Progenitor cell of endocrine pancreas (in vitro differentiated cells): ENCODE measurements around the gene CCDC18. TPM values are rescaled to one million over a fixed set of nuclear protein-coding genes. Genes with fewer than 3 reads are reported as not detected.

Experiments
- DNase-seq: peaks from one replicate; pipeline ENCODE4 v3.0.0; 2021; ENCODE audit warnings: low spot score; ENCODE audit not compliant: unreplicated experiment
- H3K27ac Mint-ChIP-seq: 2 replicates; pipeline ENCODE4 v1.8.0; 2021; ENCODE audit warnings: mild to moderate bottlenecking, moderate library complexity, mixed read lengths
- H3K27me3 Mint-ChIP-seq: 2 replicates; pipeline ENCODE4 v1.8.0; 2021; ENCODE audit warnings: mixed read lengths
- H3K36me3 Mint-ChIP-seq: 2 replicates; pipeline ENCODE4 v1.8.0; 2022; ENCODE audit warnings: mixed read lengths; ENCODE audit not compliant: insufficient read depth
- H3K4me1 Mint-ChIP-seq: 2 replicates; pipeline ENCODE4 v1.8.0; 2021; ENCODE audit warnings: low read depth, mixed read lengths
- H3K4me3 Mint-ChIP-seq: 2 replicates; pipeline ENCODE4 v1.8.0; 2021; ENCODE audit warnings: low read depth, mild to moderate bottlenecking, moderate library complexity, mixed read lengths
- H3K9me3 Mint-ChIP-seq: 2 replicates; pipeline ENCODE4 v1.8.0; 2021; ENCODE audit warnings: low read depth, mixed read lengths
- total RNA-seq: library from RNA; stranded (reverse); gene quantifications from 2 replicates; pipeline ENCODE4 v1.2.1, GENCODE V29; 2021
- TF ChIP-seq, protein P1 (sequence below): fragments of 200-600 bp; sonication (generic); IDR thresholded peaks from one replicate; pipeline ENCODE4 v1.5.0; 2021; ENCODE audit warnings: antibody characterized with exemption, mild to moderate bottlenecking; ENCODE audit not compliant: unreplicated experiment

CCDC18 gene
- total RNA-seq, 1 donor from 2014 or later, result 12.4 TPM

DNA sequence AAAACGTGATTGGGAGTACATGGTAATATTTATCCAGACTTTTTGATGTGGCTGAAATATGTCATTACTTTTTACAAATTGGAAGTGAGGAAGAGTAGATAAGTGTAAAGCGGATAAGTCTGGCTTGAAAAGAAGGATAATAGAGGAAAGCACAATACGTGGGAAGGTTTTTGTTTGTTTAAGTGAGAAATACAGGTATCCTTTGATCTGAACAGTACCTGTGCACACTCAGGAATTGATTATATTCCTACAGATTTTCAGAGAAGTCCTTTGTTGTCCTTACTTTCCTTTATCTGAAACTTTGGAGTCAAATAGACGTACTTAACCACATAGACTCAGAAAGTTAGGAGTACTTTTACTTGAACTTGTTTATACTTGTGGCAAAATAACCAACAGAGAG is 20.2 kb downstream of the CCDC18 start:
- Mint-ChIP-seq H3K27ac (no peak overlapping the region), H3K4me1 (peaks cover 7% of the 10 kb centered on the region), H3K27me3 (no peaks in the 10 kb centered on the region), H3K36me3 (peaks cover 7% of the 10 kb centered on the region), H3K4me3 (no peak overlapping the region), H3K9me3 (peaks cover 4% of the 10 kb centered on the region)
- TF ChIP-seq, protein P1, sequence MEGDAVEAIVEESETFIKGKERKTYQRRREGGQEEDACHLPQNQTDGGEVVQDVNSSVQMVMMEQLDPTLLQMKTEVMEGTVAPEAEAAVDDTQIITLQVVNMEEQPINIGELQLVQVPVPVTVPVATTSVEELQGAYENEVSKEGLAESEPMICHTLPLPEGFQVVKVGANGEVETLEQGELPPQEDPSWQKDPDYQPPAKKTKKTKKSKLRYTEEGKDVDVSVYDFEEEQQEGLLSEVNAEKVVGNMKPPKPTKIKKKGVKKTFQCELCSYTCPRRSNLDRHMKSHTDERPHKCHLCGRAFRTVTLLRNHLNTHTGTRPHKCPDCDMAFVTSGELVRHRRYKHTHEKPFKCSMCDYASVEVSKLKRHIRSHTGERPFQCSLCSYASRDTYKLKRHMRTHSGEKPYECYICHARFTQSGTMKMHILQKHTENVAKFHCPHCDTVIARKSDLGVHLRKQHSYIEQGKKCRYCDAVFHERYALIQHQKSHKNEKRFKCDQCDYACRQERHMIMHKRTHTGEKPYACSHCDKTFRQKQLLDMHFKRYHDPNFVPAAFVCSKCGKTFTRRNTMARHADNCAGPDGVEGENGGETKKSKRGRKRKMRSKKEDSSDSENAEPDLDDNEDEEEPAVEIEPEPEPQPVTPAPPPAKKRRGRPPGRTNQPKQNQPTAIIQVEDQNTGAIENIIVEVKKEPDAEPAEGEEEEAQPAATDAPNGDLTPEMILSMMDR, result no peak
- DNase-seq, result no peak

DNA sequence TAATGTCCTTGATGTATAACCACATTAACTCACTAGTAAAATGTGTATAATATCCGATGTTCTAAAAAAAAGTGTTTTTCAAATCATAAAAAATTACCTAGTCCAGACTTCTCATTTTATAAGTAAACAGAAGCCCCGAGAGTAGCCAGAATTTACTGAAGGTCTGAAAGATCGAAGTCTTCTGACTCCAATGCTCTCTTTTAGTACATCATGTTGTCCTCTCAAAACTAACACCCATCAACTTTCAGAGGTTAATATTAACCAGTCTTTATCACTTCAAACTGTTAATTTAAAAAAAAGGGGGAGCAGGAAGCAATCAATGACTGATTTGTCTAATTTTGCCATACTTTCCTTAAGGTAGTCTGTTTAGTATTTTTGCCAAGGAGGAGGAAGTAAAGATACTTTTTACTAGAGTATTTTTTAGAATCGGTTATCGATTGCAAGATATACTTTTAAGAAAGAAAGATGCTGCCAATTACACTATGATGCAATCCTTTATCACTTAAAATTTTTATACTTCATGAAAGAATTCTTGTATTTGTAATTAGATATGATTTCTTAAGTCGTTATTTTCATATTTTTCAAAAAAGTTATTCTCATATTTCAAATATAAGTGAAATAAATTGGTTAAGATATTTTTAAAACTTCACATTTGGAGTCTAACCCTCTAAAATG is 25.5 kb downstream of the CCDC18 start:
- Mint-ChIP-seq H3K27me3 (no peaks in the 10 kb centered on the region), H3K9me3 (no peaks in the 10 kb centered on the region), H3K36me3 (peaks cover 2% of the 10 kb centered on the region), H3K4me1 (peaks cover 4% of the 10 kb centered on the region), H3K27ac (no peak overlapping the region), H3K4me3 (no peak overlapping the region)
- TF ChIP-seq, protein P1, result no peak
- DNase-seq, result no peak

DNA sequence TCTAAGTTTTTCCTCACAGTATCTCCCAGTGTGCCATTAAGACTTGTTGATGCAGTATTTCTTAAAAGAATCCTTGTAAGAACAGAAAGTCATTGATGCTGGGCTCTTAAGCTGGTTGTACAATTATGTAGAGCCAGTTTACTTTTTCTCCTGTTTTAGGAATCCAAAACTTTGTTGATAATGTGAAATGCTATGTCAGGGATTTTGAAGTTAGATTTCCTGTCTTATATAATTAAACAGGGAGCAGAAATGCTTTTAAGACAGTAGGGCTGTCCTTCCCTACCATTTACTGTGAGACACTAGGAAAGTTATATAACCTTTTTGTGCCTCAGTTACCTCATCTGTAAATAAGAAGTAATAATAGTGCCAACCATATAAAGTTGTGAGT is 26.0 kb downstream of the CCDC18 start:
- peaks cover 4% of the 10 kb centered on the region for H3K4me1 Mint-ChIP-seq
- H3K4me3 Mint-ChIP-seq, result no peak overlapping the region
- no peak for DNase-seq
- no peak overlapping the region for H3K27ac Mint-ChIP-seq
- no peaks in the 10 kb centered on the region for H3K27me3 Mint-ChIP-seq
- peaks cover 2% of the 10 kb centered on the region for H3K36me3 Mint-ChIP-seq
- TF ChIP-seq, protein P1, result no peak
- H3K9me3 Mint-ChIP-seq, result no peaks in the 10 kb centered on the region

DNA sequence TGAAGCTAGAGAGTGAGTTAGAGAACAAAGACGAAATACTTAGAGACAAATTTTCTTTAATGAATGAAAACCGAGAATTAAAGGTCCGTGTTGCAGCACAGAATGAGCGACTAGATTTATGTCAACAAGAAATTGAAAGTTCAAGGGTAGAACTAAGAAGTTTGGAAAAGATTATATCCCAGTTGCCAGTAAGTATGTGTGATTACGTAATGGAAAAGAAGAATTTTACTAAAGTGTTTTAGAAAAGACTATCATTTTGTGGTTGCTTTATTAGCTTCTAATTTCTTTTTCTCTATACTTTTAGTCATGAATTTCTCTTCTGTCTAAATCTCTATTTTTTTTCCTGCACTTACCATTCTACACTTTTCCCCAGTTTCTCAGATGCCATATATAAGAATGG is 26.7 kb downstream of the CCDC18 start:
- Mint-ChIP-seq H3K4me3 (no peak overlapping the region), H3K27ac (no peak overlapping the region), H3K4me1 (peaks cover 4% of the 10 kb centered on the region), H3K9me3 (no peaks in the 10 kb centered on the region), H3K36me3 (peaks cover 2% of the 10 kb centered on the region), H3K27me3 (no peaks in the 10 kb centered on the region)
- TF ChIP-seq, protein P1, result no peak
- DNase-seq, result no peak

DNA sequence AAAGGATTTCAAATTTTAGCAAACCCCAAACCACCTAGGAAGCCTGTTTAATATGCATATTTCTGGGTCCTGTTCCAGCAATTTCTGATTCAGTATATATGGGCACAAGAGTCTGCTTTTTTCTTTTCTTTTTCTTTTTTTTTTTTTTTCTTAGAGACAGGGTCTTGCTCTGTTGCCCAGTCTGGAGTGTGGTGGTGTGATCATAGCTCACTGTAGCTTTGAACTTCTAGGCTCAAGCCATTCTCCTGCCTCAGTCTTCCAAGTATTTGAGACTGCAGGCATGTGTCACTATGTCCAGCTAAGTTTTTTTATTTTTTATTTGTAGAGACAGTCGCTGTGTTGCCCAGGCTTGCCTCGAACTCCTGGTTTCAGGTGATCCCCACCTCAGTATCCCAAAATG is 34.8 kb downstream of the CCDC18 start:
- no peak overlapping the region for H3K4me3 Mint-ChIP-seq
- no peak for DNase-seq
- TF ChIP-seq, protein P1, result no peak
- peaks cover 8% of the 10 kb centered on the region for H3K36me3 Mint-ChIP-seq
- H3K9me3 Mint-ChIP-seq, result no peaks in the 10 kb centered on the region
- H3K4me1 Mint-ChIP-seq, result no peaks in the 10 kb centered on the region
- H3K27me3 Mint-ChIP-seq, result no peaks in the 10 kb centered on the region
- H3K27ac Mint-ChIP-seq, result no peak overlapping the region
